Placental epithelial cell (primary cell): ENCODE measurements around the gene ACIN1. TPM values are rescaled to one million over a fixed set of nuclear protein-coding genes. Genes with fewer than 3 reads are reported as not detected.

Experiments
- total RNA-seq: library from RNA; depleted of rRNA; stranded (reverse); fragments of >200 nt; gene quantifications from 2 replicates; pipeline ENCODE4 v1.2.3, GENCODE V29; 2012

The ACIN1 gene, protein sequence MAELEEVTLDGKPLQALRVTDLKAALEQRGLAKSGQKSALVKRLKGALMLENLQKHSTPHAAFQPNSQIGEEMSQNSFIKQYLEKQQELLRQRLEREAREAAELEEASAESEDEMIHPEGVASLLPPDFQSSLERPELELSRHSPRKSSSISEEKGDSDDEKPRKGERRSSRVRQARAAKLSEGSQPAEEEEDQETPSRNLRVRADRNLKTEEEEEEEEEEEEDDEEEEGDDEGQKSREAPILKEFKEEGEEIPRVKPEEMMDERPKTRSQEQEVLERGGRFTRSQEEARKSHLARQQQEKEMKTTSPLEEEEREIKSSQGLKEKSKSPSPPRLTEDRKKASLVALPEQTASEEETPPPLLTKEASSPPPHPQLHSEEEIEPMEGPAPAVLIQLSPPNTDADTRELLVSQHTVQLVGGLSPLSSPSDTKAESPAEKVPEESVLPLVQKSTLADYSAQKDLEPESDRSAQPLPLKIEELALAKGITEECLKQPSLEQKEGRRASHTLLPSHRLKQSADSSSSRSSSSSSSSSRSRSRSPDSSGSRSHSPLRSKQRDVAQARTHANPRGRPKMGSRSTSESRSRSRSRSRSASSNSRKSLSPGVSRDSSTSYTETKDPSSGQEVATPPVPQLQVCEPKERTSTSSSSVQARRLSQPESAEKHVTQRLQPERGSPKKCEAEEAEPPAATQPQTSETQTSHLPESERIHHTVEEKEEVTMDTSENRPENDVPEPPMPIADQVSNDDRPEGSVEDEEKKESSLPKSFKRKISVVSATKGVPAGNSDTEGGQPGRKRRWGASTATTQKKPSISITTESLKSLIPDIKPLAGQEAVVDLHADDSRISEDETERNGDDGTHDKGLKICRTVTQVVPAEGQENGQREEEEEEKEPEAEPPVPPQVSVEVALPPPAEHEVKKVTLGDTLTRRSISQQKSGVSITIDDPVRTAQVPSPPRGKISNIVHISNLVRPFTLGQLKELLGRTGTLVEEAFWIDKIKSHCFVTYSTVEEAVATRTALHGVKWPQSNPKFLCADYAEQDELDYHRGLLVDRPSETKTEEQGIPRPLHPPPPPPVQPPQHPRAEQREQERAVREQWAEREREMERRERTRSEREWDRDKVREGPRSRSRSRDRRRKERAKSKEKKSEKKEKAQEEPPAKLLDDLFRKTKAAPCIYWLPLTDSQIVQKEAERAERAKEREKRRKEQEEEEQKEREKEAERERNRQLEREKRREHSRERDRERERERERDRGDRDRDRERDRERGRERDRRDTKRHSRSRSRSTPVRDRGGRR
- 77.8 and 103 TPM in 2 replicates for total RNA-seq

GRCh38 chr14:23094666-23095195, at the start of gene ACIN1:
Gene ACIN1 (minus strand): TSS chr14:23095136. CDS start chr14:23095112, 24 bp downstream.

DNA sequence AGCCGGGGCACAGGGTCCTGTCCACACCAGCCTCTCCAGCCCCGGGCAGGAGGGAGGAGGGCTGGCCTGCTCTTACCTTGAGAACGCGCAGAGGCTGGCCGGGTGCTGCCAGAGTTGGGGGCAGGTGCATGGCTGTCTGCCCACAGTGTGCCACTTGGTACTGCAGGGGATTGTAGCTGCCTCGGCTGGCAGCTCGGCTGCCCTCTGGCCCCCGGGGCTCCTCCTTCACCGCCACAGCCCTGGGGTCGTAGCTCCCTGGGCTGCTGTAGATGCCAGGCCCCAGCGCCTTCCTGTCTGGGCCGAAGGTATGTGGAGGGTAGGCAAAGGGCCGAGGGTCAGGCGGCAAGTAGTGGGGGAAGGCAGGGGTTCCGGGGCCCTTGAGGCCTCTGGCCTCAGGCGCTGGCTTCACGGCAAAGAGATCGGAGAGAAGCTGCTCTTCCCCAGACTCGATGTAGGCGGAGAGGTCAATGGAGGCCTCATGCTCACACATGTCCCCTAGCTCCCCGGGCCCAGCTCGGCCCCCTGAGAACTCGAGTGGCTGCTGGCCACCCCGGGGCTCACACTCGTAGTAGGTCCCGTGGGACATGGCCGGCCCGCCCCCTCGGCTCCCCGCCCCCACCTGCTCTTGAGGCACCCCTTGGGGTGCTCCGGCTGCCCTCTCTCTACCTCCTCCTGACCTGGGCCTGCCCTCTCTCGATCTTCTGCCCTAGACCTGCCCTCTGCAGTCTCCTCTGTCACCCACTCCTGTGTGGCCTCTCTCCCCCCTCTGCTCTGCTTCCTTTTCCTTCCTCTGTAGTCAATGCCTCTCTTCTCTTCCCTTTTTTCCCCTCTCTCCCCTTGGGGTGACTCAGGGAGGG, 23.8 kb upstream of the ACIN1 start, which contains the start of gene CEBPE:
Gene CEBPE (minus strand): TSS at position 750 of the 857 bp plus-strand sequence. CDS start 164 bp downstream, at position 586.

DNA sequence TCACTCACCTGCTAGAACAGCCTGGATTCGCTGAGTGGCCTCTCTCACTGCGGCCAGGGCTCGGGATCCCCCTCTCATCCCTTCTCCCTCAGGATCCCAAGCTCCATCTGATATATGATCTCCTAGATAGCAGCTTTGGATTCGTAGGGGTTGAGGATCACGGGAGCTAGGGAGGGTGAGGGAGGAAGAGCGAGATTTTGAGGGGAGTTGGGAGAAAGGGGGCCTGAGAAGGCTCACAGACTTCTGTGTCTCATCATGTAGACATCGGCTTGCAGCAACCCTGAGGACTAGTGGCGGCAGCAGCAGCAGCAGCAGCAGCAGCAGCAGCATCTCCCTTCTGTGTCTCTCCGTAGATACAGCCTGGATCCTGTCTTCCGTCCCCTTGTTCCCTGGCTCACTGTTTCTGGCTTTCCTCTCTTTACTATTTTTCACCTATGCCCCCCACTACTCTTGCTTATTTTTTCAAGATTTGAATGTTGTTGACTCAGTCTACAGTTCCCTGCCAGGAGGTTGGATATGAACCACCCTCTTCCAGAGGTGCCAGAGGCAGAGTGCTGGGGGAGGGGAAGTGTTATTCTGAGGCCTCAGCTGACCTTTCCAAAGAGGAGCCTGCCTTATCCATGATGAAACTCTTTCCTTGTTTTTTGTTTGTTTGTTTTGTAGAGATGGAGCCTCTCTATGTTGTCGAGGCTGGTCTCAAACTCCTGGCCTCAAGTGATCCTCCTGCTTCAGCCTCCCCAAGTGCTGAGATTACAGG, 9.8 kb upstream of the ACIN1 start, which contains the start of gene CIROP:
Gene CIROP (minus strand): TSS at position 399 of the 757 bp plus-strand sequence. CDS start 69 bp downstream, at position 330.

DNA sequence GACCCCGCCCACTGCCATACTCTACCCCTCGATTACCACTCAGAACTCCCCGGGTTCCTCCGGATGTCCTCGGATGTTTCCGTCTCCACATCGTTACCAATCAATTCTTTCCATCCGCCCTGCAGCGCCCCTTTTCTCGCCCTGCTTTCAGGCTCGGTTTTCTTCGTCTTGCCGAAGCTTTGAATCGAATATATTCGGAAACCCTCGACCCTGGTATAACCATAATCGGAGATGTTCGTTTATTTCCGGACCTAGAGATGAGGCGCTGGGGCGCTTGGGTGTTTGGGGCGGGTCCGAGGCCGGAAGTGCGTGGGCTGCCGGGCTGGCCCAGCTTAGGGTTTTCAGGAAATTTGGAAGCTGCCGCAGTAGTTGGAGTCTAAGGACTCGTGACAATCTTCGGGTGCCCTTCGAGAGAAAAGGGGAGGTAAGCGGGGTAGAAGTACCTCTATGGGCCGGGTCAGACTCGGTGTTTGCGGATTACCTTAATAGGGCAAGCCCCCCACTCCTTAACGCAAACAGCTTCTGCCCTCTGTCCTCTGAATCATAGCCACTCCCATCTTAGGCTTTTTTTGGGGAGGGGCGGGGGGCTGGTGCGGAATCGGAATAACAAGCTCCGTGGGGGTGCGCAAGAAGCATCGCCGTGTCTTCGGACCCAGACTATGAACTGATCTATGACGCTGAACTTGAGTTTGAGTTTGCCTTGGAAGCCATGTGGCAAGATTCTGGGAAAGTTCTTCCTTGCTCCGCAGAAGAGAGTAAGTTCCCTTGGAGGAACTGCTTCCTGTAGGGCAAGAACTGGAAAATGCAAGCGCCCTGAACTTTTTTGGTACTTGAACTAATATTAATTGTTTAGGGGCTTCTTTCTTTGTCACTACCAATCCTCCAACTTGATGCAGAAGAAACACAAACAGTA, 516 bp upstream of the ACIN1 start, which contains the start of gene C14orf119:
Gene C14orf119 (plus strand): TSS at position 310 of the 913 bp plus-strand sequence. CDS start 2,154 bp downstream, outside the sequence.

GRCh38 chr14:23056956-23057756, 37.8 kb downstream of the ACIN1 start, which contains the start of gene CDH24:
Gene CDH24 (minus strand): TSS chr14:23057520. CDS start chr14:23055733, 1,787 bp downstream.

DNA sequence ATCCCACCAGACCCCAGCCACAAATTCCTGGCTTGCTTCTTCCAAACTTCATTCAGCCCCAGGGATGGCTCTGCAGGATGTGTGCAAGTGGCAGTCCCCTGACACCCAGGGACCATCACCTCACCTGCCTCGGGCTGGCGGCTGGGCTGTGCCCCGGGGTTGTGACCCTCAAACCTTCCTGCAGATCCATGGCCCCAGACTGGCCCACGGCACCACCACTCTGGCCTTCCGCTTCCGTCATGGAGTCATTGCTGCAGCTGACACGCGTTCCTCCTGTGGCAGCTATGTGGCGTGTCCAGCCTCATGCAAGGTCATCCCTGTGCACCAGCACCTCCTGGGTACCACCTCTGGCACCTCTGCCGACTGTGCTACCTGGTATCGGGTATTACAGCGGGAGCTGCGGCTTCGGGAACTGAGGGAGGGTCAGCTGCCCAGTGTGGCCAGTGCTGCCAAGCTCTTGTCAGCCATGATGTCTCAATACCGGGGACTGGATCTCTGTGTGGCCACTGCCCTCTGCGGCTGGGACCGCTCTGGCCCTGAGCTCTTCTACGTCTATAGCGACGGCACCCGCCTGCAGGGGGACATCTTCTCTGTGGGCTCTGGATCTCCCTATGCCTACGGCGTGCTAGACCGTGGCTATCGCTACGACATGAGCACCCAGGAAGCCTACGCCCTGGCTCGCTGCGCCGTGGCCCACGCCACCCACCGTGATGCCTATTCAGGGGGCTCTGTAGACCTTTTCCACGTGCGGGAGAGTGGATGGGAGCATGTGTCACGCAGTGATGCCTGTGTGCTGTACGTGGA, 52.6 kb downstream of the ACIN1 start, which contains the start of gene PSMB11:
Gene PSMB11 (plus strand): TSS at position 51 of the 804 bp plus-strand sequence. CDS start 14 bp downstream, at position 65.

GRCh38 chr14:23034498-23035302, 60.2 kb downstream of the ACIN1 start, which contains the start of gene PSMB5:
Gene PSMB5 (minus strand): TSS chr14:23034900. CDS start chr14:23034881, 19 bp downstream.

DNA sequence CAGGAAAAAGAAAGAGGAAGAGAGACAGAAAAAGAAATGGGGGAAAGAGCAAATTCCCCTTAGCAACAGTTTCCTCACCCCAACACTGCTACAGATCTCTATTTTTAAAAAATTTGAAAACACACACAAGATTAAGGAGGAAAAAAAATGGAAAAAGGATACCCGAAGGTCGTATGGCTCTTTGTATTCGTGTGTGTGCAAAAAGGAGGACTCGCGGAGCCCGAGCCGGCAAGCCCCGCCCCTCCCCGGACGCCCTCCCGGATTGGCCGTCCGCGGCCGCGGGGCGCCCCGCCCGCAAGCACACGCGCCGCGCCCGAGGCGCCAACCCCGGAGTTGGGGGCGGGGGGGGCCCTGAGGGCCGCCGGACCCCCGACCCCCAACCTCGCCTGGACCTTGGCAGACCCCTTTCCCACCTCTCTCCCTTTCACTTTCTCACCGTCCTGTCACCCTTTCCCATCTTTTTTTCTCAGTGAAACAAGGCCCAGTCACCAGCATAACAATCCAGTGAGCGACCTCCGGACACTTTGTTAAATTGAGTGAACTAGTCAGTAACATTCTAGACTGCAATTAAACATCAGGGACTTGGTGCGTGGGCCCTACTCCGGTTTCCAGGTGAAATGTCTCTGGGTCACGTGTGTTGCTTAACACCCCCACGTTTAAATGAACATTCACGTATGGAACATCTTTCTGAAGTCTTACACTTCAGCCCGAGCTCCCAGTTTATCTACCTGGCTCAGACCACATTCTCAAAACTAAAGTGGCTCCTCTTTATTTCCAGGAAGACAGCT, 84.8 kb downstream of the ACIN1 start, which contains the start of gene C14orf93:
Gene C14orf93 (minus strand): TSS at position 205 of the 788 bp plus-strand sequence. CDS start 11,120 bp downstream, outside the sequence.

Other genes with a start within 250 kb of the ACIN1 start
- 77.7 and 107 TPM in 2 replicates for gene LRP10, start 223.4 kb downstream of the ACIN1 start, total RNA-seq
- gene REM2, start 211.9 kb downstream of the ACIN1 start, total RNA-seq: 0.39 TPM in 1 of 2 replicates, not detected in the other
- gene RBM23, start 176.0 kb downstream of the ACIN1 start, total RNA-seq: 79.3 and 117 TPM in 2 replicates
- gene PRMT5, start 165.8 kb downstream of the ACIN1 start, total RNA-seq: 50.6 and 88.8 TPM in 2 replicates
- 36.1 and 69.9 TPM in 2 replicates for gene HAUS4, start 138.0 kb downstream of the ACIN1 start, total RNA-seq
- gene AJUBA, start 112.6 kb downstream of the ACIN1 start, total RNA-seq: 31.0 and 70.4 TPM in 2 replicates
- gene C14orf93, start 85.0 kb downstream of the ACIN1 start, total RNA-seq: 22.4 and 23.3 TPM in 2 replicates
- gene PSMB5, start 60.2 kb downstream of the ACIN1 start, total RNA-seq: 157 and 196 TPM in 2 replicates
- gene PSMB11, start 52.9 kb downstream of the ACIN1 start, total RNA-seq: not detected in 2 replicates
- gene CDH24, start 37.6 kb downstream of the ACIN1 start, total RNA-seq: 4.7 and 6.7 TPM in 2 replicates
- gene C14orf119, start 369 bp upstream of the ACIN1 start, total RNA-seq: 32.4 and 34.2 TPM in 2 replicates
- gene CIROP, start 9.9 kb upstream of the ACIN1 start, total RNA-seq: not detected in 2 replicates
- gene CEBPE, start 24.1 kb upstream of the ACIN1 start, total RNA-seq: not detected in 2 replicates
- gene SLC7A8, start 88.5 kb upstream of the ACIN1 start, total RNA-seq: 12.2 and 12.7 TPM in 2 replicates
- gene RNF212B, start 142.8 kb upstream of the ACIN1 start, total RNA-seq: not detected in 2 replicates
- gene HOMEZ, start 191.0 kb upstream of the ACIN1 start, total RNA-seq: 9.4 and 12.6 TPM in 2 replicates
- gene PPP1R3E, start 207.7 kb upstream of the ACIN1 start, total RNA-seq: 3.9 and 8.2 TPM in 2 replicates
- 9.8 and 12.6 TPM in 2 replicates for gene BCL2L2, start 211.7 kb upstream of the ACIN1 start, total RNA-seq
- 34.1 and 58.1 TPM in 2 replicates for gene PABPN1, start 226.3 kb upstream of the ACIN1 start, total RNA-seq